GM23248 (cell line): ENCODE results near the gene ATP5F1B. TPM values are rescaled to one million over a fixed set of nuclear protein-coding genes. Genes with fewer than 3 reads are reported as not detected.

Experiments used
- DNase-seq: peaks from one replicate; pipeline ENCODE4 v3.0.0-alpha.2; 2015
- H2AFZ ChIP-seq: fragments of 200-600 bp; sonication (generic); 2 replicates; pipeline ENCODE4 v1.6.1; 2016; ENCODE audit warnings: antibody characterized with exemption
- H3F3A ChIP-seq: fragments of 200-600 bp; sonication (generic); 2 replicates; pipeline ENCODE4 v1.6.1; 2016; ENCODE audit warnings: mild to moderate bottlenecking, antibody characterized with exemption, mixed run types; ENCODE audit not compliant: insufficient read depth
- H3K27ac ChIP-seq: fragments of 200-600 bp; sonication (generic); 2 replicates; pipeline ENCODE4 v1.5.1; 2016; ENCODE audit warnings: mild to moderate bottlenecking
- H3K27me3 ChIP-seq: fragments of 200-600 bp; sonication (generic); replicated peaks from 2 replicates; pipeline ENCODE4 v1.6.1; 2016; ENCODE audit warnings: mild to moderate bottlenecking; ENCODE audit not compliant: insufficient read depth
- H3K36me3 ChIP-seq: fragments of 200-600 bp; sonication (generic); 2 replicates; pipeline ENCODE4 v1.6.1; 2016; ENCODE audit warnings: low read depth, mild to moderate bottlenecking
- H3K4me1 ChIP-seq: fragments of 200-600 bp; sonication (generic); 2 replicates; pipeline ENCODE4 v1.6.1; 2016; ENCODE audit warnings: mild to moderate bottlenecking; ENCODE audit not compliant: insufficient read depth
- H3K4me2 ChIP-seq: fragments of 200-600 bp; sonication (generic); one replicate; pipeline ENCODE4 v1.6.1; 2016; ENCODE audit warnings: mild to moderate bottlenecking; ENCODE audit not compliant: unreplicated experiment
- H3K4me3 ChIP-seq: fragments of 200-600 bp; sonication (generic); 2 replicates; pipeline ENCODE4 v1.5.1; 2016; ENCODE audit warnings: mild to moderate bottlenecking
- H3K79me2 ChIP-seq: fragments of 200-600 bp; sonication (generic); 2 replicates; pipeline ENCODE4 v1.6.1; 2016; ENCODE audit warnings: mild to moderate bottlenecking; ENCODE audit not compliant: insufficient read depth
- H3K9ac ChIP-seq: fragments of 200-600 bp; sonication (generic); 2 replicates; pipeline ENCODE4 v1.6.1; 2016; ENCODE audit warnings: mild to moderate bottlenecking
- H3K9me2 ChIP-seq: fragments of 200-600 bp; sonication (generic); 2 replicates; pipeline ENCODE4 v1.6.1; 2016; ENCODE audit warnings: mixed run types, mild to moderate bottlenecking, moderate library complexity; ENCODE audit not compliant: insufficient read depth
- H3K9me3 ChIP-seq: fragments of 200-600 bp; sonication (generic); one replicate; pipeline ENCODE4 v1.6.1; 2017; ENCODE audit warnings: low read depth
- H4K20me1 ChIP-seq: fragments of 200-600 bp; sonication (generic); 2 replicates; pipeline ENCODE4 v1.6.0; 2016; ENCODE audit not compliant: insufficient read depth
- EZH2 ChIP-seq: fragments of 200-600 bp; sonication (generic); IDR thresholded peaks from 2 replicates; pipeline ENCODE4 v1.6.1; 2018; ENCODE audit warnings: antibody characterized with exemption, mild to moderate bottlenecking; ENCODE audit not compliant: insufficient read depth, poor library complexity, severe bottlenecking
- EZH2phosphoT487 ChIP-seq: fragments of 200-600 bp; sonication (generic); IDR thresholded peaks from 2 replicates; pipeline ENCODE4 v1.6.1; 2018; ENCODE audit warnings: antibody characterized with exemption, moderate library complexity, mild to moderate bottlenecking, low read depth; ENCODE audit not compliant: insufficient read depth
- WGBS, 2 experiments: methylation state at CpG; one replicate each; pipeline ENCODE4 v1.1.6; 2015 to 2017; ENCODE audit warnings: low lambda C conversion rate in 2 of 2, low coverage in 1 of 2; ENCODE audit errors: missing lambda C conversion rate in 2 of 2; 5-methylcytosine and 5-hydroxymethylcytosine counted together
- in situ Hi-C: fragments of 300-500 bp; cut with MboI; formaldehyde crosslinking; loops from 2 replicates; pipeline ENCODE4 v1.15.0; 2020
- polyA plus RNA-seq: library from polyadenylated mRNA; unstranded; fragments of >200 nt; fragmentation: Nextera tagmentation; extraction: Ambion mirVana; gene quantifications from 2 replicates; pipeline ENCODE4 v1.2.1, GENCODE V29; 2016
- total RNA-seq: library from RNA; depleted of rRNA; stranded (reverse); fragments of >200 nt; shearing (Covaris generic); gene quantifications from 2 replicates; pipeline ENCODE4 v1.2.3, GENCODE V29; 2014; rRNA removed

The ATP5F1B gene
- 456 and 505 TPM in 2 replicates for total RNA-seq
- polyA plus RNA-seq: 826 and 857 TPM in 2 replicates

- no peaks in the 10 kb centered on the region for H3K27me3 ChIP-seq
- H3K9me3 ChIP-seq: no peaks in the 10 kb centered on the region
- H3K79me2 ChIP-seq: peaks cover 49% of the 10 kb centered on the region
- in situ Hi-C loops: no loop called here
- peak within 1 kb of the TSS; percentile 94 for H3K4me3 ChIP-seq
- H3F3A ChIP-seq: peaks cover 25% of the 10 kb centered on the region
- H3K4me1 ChIP-seq: peaks cover 9% of the 10 kb centered on the region; the same call in 1 of the 2 replicates
- peaks cover 13% of the 10 kb centered on the region; the same call in 1 of the 2 replicates for H4K20me1 ChIP-seq
- H3K9me2 ChIP-seq: no peaks in the 10 kb centered on the region
- H2AFZ ChIP-seq: peak within 1 kb of the TSS; percentile 87
- peak; percentile 99 for DNase-seq
- 0 to 2% methylated on average over 39 of the region's 39 CpGs for WGBS, 2 experiments
- peak within 1 kb of the TSS; percentile 96 for H3K9ac ChIP-seq
- H3K4me2 ChIP-seq: peak within 1 kb of the TSS; percentile 97
- peak within 1 kb of the TSS; percentile 76 for H3K27ac ChIP-seq
- peaks cover 36% of the 10 kb centered on the region for H3K36me3 ChIP-seq
- no peak for TF ChIP-seq EZH2
- no peak for TF ChIP-seq EZH2phosphoT487
Observed at GRCh38 chr12:56645717-56646446, at the start of gene ATP5F1B. Gene ATP5F1B (minus strand): TSS chr12:56645984. CDS start chr12:56645963, 21 bp downstream.

DNA sequence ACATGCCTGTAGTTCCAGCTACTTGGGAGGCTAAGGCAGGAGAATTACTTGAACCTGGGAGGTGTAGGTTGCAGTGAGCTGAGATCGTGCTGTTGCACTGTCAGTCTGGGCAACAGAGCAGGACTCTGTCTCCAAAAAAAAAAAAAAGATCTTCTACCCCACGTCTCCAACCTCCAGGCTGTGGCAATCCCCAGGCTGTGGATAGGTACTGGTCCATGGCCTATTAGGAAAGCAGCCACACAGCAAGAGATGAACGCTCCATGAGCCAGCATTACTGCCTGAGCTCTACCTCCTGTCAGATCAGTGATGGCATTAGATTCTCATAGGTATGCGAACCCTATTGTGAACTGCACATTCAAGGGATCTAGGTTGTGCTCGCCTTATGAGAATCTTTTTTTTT, 48.4 kb upstream of the ATP5F1B start:
- Histone ChIP-seq H3K4me2 (no peak overlapping the region), H3K79me2 (no peaks in the 10 kb centered on the region), H3F3A (peaks cover 1% of the 10 kb centered on the region), H2AFZ (no peak overlapping the region), H3K27me3 (no peaks in the 10 kb centered on the region), H4K20me1 (no peaks in the 10 kb centered on the region), H3K4me1 (no peaks in the 10 kb centered on the region), H3K36me3 (no peaks in the 10 kb centered on the region), H3K4me3 (no peak overlapping the region), H3K9me2 (no peaks in the 10 kb centered on the region), H3K27ac (no peak overlapping the region), H3K9ac (no peak overlapping the region), H3K9me3 (no peaks in the 10 kb centered on the region)
- WGBS, 2 experiments: 70 to 79% methylated on average over 5 of the region's 5 CpGs
- TF ChIP-seq EZH2phosphoT487: no peak
- TF ChIP-seq EZH2: no peak
- DNase-seq: no peak
- in situ Hi-C loops: no loop called here

- H3K9me2 ChIP-seq: no peaks in the 10 kb centered on the region
- H2AFZ ChIP-seq: peak overlapping the region; percentile 89
- 2 to 6% methylated on average over 7 of the region's 7 CpGs for WGBS, 2 experiments
- H3K4me1 ChIP-seq: peaks cover 14% of the 10 kb centered on the region
- no peaks in the 10 kb centered on the region for H3K36me3 ChIP-seq
- H3K27ac ChIP-seq: peak overlapping the region; percentile 97
- peaks cover 3% of the 10 kb centered on the region; the same call in 1 of the 2 replicates for H4K20me1 ChIP-seq
- peak overlapping the region; percentile 98 for H3K4me3 ChIP-seq
- peak overlapping the region; percentile 97 for H3K9ac ChIP-seq
- no peak for DNase-seq
- H3K9me3 ChIP-seq: no peaks in the 10 kb centered on the region
- in situ Hi-C loops: no loop called here
- peak overlapping the region; percentile 94 for H3K4me2 ChIP-seq
- peaks cover 41% of the 10 kb centered on the region for H3K79me2 ChIP-seq
- H3K27me3 ChIP-seq: no peaks in the 10 kb centered on the region
- peaks cover 23% of the 10 kb centered on the region for H3F3A ChIP-seq
- TF ChIP-seq EZH2 (no peak), EZH2phosphoT487 (no peak)
Observed at GRCh38 chr12:56688846-56689109, 43.0 kb upstream of the ATP5F1B start.

DNA sequence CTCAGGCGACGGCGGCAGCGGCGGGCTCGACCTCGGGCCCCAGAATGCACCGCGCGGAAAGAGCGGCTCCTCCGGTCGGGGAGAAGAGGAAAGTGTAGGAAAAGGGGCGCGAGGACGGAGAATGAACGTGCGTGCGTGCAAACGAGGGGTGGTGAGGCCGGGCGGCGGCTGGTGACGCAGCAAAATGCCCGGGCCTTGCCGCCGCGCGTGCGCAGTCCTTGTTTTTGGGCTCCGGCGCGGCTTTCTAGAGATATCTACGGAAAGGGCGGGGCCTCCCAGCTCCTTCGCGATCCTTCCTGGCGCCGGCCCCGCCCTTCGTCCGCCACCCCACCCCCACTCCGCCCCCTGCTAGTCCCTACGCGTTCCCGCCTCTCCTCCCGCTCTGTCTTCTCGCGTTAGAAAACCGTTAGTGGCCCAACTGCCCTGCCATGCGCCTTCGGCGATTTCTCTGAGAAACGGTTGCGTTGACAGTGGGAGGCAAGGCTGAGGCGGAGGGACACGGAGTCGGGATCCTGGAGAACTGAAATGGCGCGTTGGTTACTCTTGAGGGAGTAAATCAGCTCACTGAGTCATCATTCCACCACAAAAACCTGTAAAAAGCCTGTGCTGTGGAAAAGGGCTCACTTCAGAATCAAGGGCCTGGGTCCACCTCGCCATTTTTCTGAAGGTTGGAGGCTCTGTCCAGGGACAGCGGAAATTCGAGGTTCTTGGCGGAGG, 42.5 kb upstream of the ATP5F1B start, which contains the start of gene PTGES3:
Gene PTGES3, minus strand, starts transcription at position 156 of the 717 bp plus-strand sequence. CDS start 285 bp downstream, outside the sequence.
- Histone ChIP-seq H3K27me3 (no peaks in the 10 kb centered on the region), H3K9ac (peak within 1 kb of the TSS; percentile 97), H3K9me3 (no peaks in the 10 kb centered on the region), H3F3A (peaks cover 23% of the 10 kb centered on the region), H2AFZ (peak within 1 kb of the TSS; percentile 89), H3K27ac (peak within 1 kb of the TSS; percentile 97), H3K36me3 (no peaks in the 10 kb centered on the region), H3K4me2 (peak within 1 kb of the TSS; percentile 94), H3K4me3 (peak within 1 kb of the TSS; percentile 98), H3K9me2 (no peaks in the 10 kb centered on the region), H3K79me2 (peaks cover 46% of the 10 kb centered on the region), H3K4me1 (peaks cover 18% of the 10 kb centered on the region), H4K20me1 (peaks cover 3% of the 10 kb centered on the region; the same call in 1 of the 2 replicates)
- peak; percentile 100 for DNase-seq
- 0 to 2% methylated on average over 51 to 63 of the region's 64 CpGs for WGBS, 2 experiments
- in situ Hi-C loops: no loop called here
- TF ChIP-seq EZH2 (no peak), EZH2phosphoT487 (no peak)
